GM21529 (cell line): ENCODE measurements around the gene CACNA1B.
"Not testable (repeated sequence)": the region's sequence is repeated elsewhere in the genome, so short reads cannot be mapped to it uniquely, and the experiment has no call there.

Source experiments
- ATAC-seq: cut with Tn5 transposase; IDR thresholded peaks from one replicate; pipeline ENCODE4 v1.9.1; 2021; ENCODE audit not compliant: unreplicated experiment

Gene CACNA1B

GRCh38 chr9:138105561-138106505 lies 228.3 kb downstream of the CACNA1B start:
- no peak for ATAC-seq

DNA sequence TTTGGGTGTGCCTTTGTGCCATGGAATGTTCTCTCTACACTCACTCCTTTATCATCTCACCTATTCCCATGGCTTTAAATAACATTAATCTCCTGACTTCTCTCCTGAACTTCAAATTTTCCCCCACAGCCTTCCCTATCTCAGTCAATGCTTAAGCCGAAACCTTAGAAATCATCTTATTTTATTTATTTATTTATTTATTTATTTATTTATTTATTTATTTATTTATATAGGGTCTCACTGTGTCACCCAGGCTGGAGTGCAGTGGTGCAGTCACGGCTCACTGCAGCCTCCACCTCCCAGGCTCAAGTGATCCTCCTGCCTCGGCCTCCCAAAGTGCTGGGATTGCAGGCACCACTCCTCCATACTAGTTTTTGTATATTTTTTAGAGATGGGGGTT lies 229.5 kb downstream of the CACNA1B start:
- ATAC-seq: not testable (repeated sequence)

- no peak for ATAC-seq
These were observed 234.0 kb downstream of the CACNA1B start for GRCh38 chr9:138111607-138112006.

- ATAC-seq: no peak
These were observed 234.6 kb downstream of the CACNA1B start for GRCh38 chr9:138112090-138112748.

- no peak for ATAC-seq
These were observed 235.4 kb downstream of the CACNA1B start for GRCh38 chr9:138112791-138113600.

DNA sequence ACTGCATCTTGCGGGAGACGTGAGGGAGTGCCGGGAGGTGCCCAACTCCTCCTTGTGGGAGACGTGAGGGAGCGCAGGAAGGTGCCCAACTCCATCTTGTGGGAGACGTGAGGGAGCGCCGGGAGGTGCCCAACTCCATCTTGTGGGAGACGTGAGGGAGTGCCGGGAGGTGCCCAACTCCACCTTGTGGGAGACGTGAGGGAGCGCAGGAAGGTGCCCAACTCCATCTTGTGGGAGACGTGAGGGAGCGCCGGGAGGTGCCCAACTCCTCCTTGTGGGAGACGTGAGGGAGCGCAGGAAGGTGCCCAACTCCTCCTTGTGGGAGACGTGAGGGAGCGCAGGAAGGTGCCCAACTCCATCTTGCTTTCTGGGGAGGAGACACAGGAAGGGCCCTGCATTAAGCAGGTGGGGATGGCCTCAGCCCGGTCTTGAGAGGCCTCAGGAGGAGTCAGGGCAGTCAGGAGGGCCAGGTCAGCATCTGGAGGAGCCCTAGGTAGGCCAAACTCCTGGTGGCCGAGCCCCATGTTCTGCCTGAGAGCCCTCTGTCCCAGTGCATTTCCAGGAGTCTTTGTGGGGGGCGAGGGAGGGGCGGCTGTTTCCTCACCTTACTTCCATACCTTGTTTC lies 236.2 kb downstream of the CACNA1B start:
- not testable (repeated sequence) for ATAC-seq

DNA sequence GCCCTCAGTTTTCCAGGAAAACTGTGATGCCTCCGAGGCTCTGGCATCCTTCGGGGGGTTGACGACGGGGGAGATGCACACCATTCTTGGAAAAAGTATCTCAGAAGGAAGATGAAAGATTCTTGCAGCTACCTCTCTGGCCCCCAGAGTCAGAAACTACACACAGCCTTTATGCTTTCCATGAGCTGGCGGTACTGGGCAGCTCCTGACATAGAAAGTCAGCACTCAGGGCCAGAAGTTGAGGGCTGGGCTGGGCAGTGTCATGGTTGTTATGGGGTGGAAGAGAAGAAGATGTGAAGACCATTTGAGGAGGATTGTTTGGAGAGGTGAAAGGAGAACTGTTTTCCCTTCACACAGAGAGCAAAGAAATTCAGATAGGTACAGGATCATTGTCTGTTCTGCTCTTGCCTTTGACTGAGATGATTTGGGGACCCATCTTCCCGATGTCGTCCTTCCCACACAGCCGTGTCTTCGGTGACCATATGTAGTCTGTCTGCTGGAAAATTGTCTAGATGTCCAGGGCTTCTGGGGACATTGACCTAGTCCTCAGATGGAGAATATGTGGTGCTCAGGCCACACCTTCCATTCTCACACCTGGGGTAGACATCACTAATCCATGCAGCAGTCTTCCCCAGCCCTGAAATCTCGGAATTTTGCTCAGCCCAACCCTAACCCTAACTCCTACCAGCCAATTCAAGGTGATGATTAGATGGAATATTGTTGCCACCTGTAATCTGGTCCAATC lies 237.1 kb downstream of the CACNA1B start:
- ATAC-seq: no peak

DNA sequence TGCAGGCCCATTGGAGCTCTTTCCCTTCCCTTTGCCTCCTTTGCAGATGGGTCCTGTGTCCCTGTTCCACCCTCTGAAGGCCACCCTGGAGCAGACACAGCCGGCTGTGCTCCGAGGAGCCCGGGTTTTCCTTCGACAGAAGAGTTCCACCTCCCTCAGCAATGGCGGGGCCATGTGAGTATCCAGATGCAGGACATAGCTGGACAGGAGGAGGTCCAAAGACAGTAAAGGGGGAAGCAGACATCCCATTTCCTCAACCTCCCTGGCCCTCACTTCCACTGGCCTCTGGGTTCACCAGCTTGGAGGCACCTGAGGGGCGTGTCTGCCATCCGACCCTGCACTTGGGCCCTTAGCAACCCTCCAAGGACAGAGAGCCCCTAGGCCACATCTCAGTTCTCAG lies 237.9 kb downstream of the CACNA1B start:
- no peak for ATAC-seq

DNA sequence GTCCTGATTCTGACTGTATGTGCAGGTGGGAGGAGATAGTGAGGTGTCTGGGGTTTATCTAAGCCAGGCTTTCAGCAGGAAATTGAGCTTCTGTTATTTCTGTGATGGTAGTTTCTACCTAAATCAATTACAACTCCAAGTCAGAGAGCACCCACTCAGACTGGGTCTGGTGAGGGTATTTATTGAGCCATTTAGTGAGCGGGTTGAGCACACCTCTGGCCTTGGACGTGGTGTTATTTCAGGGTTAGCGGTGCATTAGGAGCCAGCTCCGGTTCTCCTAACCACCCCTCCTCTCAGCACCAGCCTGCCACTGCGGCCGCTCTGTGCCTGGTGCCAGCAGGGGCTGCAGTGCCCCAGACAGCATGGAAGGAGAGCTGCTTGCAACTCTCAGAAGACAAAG lies 238.9 kb downstream of the CACNA1B start:
- no peak for ATAC-seq

DNA sequence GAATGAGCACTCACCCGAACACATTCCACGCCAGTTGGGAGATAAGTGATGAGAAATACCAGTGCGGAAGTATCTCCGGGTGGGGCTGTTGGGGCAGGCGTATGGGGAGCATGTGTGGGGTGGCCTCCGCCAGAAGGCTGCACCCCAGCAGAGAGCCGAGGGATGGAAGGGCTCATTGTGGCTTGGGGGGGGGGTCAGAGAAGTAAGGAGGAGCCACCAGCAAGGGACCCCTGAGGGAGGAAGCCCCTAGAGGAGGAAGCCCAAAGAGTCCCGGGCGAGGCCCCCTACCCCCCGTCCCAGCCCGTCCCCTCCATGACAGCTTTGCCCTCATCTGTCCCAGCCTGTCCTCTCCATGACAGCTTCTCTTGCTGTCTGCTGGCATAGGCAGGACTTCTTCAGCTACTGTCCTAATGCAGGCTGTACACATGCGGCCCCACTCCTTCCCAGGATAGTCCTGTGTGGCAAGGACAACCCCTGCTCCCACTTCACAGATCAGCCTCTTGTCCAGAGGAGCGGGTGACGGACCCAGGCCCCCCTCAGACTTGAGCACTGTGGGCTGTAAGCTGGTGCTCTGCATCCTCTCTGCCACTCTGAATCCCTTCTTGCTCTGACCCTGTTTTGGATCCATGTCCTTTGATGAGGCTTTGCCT lies 239.6 kb downstream of the CACNA1B start:
- ATAC-seq: no peak

DNA sequence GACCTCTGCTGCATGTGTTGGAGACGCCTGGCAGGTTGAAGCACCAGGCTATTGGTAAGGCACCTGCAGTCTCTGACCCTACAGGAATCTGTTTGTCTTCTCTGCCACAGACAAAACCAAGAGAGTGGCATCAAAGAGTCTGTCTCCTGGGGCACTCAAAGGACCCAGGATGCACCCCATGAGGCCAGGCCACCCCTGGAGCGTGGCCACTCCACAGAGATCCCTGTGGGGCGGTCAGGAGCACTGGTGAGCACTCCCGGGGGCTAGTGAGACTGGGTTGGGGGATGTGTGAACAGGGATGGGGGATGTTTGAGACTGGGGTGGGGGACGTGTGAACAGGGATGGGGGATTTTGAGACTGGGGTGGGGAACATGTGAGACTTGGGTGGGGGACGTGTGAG lies 240.3 kb downstream of the CACNA1B start:
- ATAC-seq: no peak

GRCh38 chr9:138118601-138119071 lies 241.1 kb downstream of the CACNA1B start:
- no peak for ATAC-seq

DNA sequence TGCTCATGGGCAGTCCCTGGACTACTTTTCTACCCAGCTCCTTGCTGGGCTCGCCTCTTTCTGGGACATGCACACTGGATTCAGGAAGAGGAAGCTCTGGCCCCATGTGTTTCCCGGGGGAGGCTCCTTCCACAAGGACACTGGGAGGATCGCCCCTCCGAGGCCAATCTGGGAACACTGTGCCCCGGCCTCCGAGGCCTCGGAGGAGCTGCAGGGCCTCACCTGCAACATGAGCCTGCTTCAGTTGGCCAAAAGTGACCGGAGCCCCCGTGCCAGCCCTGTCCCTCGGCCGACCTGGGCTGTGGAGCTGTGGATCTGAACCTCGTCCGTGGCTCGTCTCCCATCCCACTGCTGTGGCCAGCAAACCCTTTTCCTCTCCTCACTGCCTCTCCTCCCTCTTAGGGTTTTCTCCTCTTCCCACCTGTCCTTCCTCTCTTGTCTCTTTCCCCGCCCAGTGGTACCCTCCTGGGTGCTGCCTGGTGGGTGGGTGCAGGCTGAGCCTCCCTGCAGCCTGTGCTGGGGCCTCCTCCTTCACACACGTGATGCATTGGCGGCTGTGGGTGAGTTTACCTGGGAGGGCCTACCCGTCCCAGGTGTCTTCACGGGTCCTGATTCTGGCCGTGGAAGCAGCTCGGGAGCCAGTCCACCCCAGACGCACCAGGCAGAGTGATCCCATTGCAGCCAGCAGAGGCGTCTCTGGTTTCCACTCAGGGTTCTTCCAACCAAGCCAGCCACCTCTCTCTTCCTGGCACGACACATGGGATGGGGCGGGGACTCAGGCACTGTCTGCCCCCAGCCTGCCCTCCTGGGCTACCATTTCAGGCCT lies 241.8 kb downstream of the CACNA1B start:
- no peak for ATAC-seq

DNA sequence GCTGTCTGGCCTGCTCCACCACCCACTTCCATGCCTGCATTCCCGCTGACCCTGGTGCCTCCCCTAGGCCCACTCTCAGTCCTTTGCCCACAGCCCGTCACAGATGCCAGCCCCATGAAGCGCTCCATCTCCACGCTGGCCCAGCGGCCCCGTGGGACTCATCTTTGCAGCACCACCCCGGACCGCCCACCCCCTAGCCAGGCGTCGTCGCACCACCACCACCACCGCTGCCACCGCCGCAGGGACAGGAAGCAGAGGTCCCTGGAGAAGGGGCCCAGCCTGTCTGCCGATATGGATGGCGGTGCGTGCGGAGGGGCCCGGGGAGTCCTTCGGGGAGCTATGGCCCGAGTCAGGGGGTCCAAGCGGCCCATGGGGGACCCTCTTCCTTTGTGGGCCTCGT lies 242.5 kb downstream of the CACNA1B start:
- ATAC-seq: no peak

- ATAC-seq: no peak
These were observed 243.2 kb downstream of the CACNA1B start for GRCh38 chr9:138120511-138121437.

DNA sequence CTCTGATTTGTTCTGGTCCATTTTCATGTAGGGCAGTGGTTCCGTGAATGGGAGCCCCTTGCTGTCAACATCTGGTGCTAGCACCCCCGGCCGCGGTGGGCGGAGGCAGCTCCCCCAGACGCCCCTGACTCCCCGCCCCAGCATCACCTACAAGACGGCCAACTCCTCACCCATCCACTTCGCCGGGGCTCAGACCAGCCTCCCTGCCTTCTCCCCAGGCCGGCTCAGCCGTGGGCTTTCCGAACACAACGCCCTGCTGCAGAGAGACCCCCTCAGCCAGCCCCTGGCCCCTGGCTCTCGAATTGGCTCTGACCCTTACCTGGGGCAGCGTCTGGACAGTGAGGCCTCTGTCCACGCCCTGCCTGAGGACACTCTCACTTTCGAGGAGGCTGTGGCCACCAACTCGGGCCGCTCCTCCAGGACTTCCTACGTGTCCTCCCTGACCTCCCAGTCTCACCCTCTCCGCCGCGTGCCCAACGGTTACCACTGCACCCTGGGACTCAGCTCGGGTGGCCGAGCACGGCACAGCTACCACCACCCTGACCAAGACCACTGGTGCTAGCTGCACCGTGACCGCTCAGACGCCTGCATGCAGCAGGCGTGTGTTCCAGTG lies 244.0 kb downstream of the CACNA1B start:
- no peak for ATAC-seq

GRCh38 chr9:138122201-138122600 lies 244.6 kb downstream of the CACNA1B start:
- ATAC-seq: no peak
